Endometrial microvascular endothelial cells (primary cell): ENCODE measurements around the gene CABLES1. TPM values are rescaled to one million over a fixed set of nuclear protein-coding genes. Genes with fewer than 3 reads are reported as not detected.
"Not testable (repeated sequence)": the region's sequence is repeated elsewhere in the genome, so short reads cannot be mapped to it uniquely, and the experiment has no call there.

Experiments used
- in situ Hi-C: cut with HindIII; loops from 2 replicates; pipeline ENCODE4 v1.10.0; 2017; ENCODE audit warnings: low sequenced_read_pairs, low pct_unique_long_range_greater_than_20kb; ENCODE audit errors: inconsistent ontology term
- total RNA-seq: library from RNA; depleted of rRNA; stranded (reverse); fragments of >200 nt; gene quantifications from one replicate; pipeline ENCODE4 v1.2.3, GENCODE V29; 2015; ENCODE audit errors: inconsistent ontology term

Gene CABLES1
- total RNA-seq, 1 donor from 2014 or later: 12.6 TPM

DNA sequence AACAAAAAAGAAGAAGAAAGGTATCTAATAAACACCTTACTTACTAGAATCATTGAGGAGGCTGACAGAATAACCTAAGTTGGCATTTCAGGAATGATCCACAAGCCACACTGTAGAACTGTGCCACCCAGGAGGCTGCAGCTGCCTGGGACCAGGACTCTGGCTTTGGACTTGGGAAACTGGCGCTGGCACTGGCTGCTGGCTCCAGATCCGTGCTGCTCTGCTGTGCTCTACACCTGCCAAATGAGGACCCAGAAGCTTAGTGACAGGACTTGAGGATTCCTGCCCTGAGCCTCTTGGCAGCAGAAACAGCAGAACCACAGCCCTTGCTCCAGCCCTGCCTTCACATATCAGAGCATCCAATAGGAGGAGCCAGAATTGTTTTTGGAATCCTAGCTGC lies 113.5 kb downstream of the CABLES1 start:
- in situ Hi-C loops: no loop called here

- in situ Hi-C loops: no loop called here
Measured at GRCh38 chr18:23249348-23249747, 114.1 kb downstream of the CABLES1 start.

DNA sequence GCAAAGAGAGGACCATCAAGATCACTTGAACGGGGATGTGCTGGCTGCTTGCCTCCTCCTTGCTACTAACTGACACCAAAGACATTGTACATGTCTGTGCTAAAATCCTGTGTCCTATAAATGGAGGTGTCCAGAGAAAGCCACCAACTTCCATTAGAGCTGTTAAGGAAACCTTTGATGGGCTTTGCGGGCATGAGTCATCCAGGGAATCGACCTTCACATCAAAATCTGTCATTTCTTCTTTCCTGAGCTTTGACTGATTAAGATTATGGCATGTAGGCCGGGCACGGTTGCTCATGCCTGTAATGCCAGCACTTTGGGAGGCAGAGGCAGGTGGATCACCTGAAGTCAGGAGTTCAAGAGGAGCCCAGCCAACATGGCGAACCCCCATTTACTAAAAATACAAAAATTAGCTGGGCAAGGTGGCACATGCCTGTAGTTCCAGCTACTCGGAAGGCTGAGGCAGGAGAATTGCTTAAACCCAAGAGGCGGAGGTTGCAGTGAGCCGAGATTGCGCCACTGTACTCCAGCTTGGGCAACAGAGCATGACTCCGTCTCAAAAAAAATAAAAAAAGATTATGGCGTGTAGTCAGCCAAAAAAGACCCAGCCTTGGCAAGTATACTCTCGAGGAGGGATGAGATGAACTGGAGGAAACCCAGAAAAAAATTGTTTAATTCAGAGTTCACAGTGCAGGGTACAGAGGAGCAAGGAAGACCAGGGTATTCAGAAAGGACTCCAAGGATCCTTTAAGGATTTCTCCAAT lies 115.8 kb downstream of the CABLES1 start:
- in situ Hi-C loops: no loop called here

GRCh38 chr18:23253630-23254029 lies 118.3 kb downstream of the CABLES1 start:
- in situ Hi-C loops: no loop called here

DNA sequence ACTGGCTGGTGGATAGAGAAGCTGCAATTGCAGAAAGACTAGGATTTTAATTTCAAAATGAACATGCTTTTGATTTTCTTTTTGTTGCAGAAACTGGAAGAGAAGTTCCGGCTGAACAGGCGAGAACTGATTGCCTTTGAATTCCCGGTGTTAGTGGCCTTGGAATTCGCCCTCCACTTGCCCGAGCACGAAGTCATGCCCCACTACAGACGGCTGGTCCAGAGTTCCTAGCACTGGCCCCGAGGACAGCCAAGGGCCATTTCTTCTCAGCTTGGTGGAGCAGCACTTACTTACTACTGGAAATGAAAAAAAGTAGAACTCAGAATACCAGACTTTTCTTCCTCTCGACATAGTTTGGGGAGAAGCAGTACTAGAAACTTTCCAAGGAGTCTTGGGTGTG lies 121.9 kb downstream of the CABLES1 start:
- in situ Hi-C loops: no loop called here

DNA sequence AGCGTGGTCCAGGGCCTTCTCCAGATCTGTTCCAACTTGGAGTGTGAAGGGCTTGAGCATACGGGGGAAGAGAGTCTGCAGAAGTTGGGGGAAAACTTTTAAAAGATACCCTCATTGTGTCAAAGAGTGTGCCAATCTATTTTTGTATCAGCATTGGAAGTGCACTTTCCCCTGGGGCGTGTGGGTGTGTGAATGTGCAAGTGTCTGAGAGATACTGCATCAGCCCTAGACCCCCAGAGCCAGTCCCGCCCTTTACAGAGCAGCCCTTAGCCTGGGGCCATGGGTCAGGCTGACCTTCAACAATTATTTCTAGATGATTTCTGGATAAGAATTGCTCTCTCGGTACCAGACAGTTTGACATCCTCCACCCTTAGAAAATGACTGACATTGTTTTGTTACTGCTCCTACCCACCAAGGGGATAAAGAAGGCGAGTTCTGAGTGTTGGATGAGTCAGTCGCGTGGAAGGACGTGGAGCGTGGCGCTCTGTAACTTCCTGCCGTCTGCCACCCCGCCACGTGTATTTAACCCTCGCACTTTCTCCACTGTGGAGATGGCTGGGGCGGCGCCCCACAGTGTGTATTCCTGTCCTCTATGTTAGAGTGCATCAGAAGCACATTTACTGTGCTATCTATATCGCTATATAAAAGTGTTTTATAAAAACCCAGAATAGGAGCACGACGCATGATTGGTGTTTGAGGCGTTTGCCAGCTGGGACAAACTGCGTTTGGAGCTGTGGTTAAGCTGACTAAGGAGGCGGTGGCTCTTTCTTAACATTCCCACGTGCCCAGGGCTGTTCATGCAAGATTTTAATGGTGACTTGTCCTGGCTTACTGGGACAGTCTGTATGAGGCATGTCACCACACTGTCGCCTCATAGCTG lies 122.6 kb downstream of the CABLES1 start:
- in situ Hi-C loops: no loop called here

- in situ Hi-C loops: no loop called here
Measured at GRCh38 chr18:23258566-23259469, 123.5 kb downstream of the CABLES1 start.

GRCh38 chr18:23259701-23260681 lies 124.7 kb downstream of the CABLES1 start:
- in situ Hi-C loops: no loop called here

GRCh38 chr18:23260926-23261590 lies 125.8 kb downstream of the CABLES1 start:
- in situ Hi-C loops: no loop called here

DNA sequence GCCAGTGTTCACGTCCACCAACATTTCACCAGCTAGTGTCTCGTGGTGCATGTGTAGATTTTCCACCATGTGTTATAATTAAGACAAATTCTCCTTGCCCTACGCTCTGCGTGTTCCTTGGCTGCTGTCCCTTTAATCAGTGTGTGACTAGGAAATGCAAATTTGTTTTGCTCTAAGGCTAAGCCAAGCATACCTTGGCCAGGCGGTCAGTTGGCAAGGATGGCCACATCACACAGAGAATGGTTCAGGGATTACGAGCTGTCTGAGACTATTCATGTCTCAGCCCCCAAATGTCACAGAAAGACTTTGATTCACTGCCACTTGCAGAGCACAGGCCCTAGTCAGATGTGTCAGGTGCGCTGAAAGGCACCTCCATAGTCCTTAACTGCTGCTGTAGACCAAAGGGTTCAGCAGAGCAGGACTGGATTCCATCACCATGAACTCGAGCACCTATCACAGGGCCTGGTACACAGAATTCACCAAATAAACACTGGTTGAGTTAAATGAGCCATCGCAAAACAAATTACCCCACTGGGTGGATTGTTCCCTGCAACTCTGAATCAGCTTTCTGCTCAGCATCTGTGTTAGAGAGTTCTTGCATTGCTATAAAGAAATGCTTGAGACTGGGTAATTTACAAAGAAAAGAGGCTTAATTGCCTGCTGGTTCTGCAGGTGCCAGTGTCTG lies 128.4 kb downstream of the CABLES1 start:
- in situ Hi-C loops: no loop called here

- in situ Hi-C loops: no loop called here
Measured at GRCh38 chr18:23265682-23266399, 130.6 kb downstream of the CABLES1 start.

DNA sequence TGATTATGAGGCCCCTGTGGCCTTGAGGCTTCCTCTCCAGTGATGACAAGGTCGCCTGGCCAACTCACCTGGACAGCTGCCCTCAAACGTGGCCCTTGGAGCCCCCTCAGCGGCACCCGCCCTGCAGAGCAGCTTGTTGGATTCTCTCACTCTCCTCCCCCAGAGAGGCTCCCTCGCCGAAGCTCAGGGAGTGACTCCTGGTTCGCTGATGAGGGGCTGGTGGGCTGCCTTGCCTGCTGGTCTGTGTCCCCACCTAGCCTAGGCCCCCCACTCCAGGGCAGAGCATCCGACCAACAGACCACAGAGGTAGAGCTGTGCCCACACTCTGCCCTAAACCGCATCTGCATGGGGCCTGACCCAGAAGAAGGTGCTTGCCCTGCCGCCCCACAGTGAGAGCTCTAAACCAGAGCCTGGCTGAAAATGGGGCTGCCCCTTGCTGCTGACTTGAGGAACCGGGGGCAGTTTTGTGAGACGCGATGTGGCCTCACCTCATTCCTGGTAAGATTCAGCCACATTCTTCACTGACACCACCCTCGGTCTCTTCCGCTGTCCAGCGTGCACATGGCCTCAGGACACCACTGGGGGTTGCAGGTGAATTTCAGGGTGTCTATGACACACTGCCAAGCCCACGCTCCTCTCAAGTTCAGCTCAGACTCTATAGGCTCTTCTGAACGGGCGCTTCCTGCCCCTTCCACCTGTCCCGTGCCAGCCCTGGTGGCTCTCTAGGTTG lies 131.6 kb downstream of the CABLES1 start:
- in situ Hi-C loops: no loop called here

GRCh38 chr18:23267447-23267776 lies 132.1 kb downstream of the CABLES1 start:
- in situ Hi-C loops: no loop called here

DNA sequence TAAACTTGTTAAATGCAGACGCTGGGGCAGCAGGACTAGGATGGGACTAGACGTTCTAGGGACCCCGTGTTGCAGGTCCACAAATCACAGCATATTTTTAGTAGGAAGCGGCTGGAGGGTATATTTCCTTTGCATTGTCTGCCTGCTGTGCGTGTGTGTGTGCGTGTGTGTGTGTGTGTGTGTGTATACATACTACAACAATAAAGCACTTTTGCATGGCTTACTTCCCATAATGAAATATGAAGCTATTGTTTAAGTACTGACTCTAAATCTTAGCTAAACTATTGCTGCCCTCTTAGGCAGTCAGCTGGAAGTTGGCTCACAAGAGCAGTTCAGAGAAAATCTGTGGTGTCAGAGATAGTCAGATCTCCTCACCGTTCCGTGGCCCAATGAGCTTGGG lies 133.4 kb downstream of the CABLES1 start:
- in situ Hi-C loops: no loop called here

GRCh38 chr18:23269068-23269467 lies 133.8 kb downstream of the CABLES1 start:
- in situ Hi-C loops: not testable (repeated sequence)

- in situ Hi-C loops: no loop called here
Measured at GRCh38 chr18:23269928-23270327, 134.6 kb downstream of the CABLES1 start.
